ENCODE data around the gene PC. TPM values are rescaled to one million over a fixed set of nuclear protein-coding genes. Genes with fewer than 3 reads are reported as not detected.

PC gene
- total and polyA plus RNA-seq, 9 donors = 4.2 to 27.5 (median 14.7) TPM

DNA sequence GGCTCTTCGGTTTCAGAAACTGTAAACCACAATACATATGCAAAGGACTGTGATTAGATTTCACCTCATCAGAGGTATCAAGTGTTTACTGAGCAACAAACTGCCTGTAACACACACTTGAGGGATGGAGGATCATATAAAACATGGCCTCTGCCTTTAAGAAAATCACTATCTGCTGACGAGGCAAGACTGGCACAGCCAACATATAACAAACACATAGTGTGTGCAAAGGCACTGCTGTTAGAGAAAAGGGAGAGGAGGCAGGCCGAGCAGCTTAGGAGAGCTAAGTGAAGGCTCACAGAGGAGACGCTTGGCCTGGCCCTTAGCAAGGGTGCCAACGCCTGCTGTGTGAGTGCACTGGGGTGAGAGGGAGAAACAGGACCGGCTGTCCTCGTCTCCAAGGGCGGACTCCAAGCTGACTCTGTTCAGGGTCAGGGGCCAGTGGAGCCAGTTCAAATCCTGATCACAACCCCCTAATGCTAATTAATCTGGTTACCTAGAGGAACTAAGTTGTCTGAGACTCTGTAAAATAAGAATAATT lies 53.1 kb downstream of the PC start:
- Histone ChIP-seq H3K9me3 (no peaks in the 10 kb centered on the region), H3K36me3 (no peaks in the 10 kb centered on the region), H3K27ac (no peak overlapping the region), H3K27me3 (no peaks in the 10 kb centered on the region), H3K4me3 (no peak overlapping the region), H3K4me1 (ENCODE audit: insufficient read depth) (peaks cover 25% of the 10 kb centered on the region)
- WGBS, 3 donors = 81 to 87% (median 86%) methylated on average over 8 of the region's 8 CpGs
- TF ChIP-seq, protein P1, sequence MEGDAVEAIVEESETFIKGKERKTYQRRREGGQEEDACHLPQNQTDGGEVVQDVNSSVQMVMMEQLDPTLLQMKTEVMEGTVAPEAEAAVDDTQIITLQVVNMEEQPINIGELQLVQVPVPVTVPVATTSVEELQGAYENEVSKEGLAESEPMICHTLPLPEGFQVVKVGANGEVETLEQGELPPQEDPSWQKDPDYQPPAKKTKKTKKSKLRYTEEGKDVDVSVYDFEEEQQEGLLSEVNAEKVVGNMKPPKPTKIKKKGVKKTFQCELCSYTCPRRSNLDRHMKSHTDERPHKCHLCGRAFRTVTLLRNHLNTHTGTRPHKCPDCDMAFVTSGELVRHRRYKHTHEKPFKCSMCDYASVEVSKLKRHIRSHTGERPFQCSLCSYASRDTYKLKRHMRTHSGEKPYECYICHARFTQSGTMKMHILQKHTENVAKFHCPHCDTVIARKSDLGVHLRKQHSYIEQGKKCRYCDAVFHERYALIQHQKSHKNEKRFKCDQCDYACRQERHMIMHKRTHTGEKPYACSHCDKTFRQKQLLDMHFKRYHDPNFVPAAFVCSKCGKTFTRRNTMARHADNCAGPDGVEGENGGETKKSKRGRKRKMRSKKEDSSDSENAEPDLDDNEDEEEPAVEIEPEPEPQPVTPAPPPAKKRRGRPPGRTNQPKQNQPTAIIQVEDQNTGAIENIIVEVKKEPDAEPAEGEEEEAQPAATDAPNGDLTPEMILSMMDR (IDR thresholded peaks at IDR 0.05) = no peak
- TF ChIP-seq EP300 (IDR thresholded peaks at IDR 0.05) (no peak), POLR2A (IDR thresholded peaks at IDR 0.05) (no peak)
- intact Hi-C loops (cut with DNase I) = no loop called here
- no peak for DNase-seq

DNA sequence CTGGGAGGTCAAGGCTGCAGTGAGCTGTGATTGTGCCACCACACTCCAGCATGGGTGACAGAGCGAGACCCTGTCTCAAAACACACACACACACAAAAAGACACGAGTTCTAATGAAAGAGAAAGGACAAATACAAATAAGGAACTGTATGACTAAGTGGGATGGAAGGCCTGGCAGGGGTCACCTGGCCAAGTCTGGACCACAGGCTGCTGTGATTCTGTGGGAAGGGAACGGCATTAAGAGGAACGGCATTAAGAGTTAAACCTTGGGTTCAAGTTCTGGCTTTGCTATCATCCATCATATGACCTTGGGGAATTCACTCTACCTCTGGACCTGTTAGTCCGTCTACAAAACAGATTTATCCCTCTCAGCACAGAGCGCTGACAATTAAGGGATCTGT lies 53.6 kb downstream of the PC start:
- WGBS, 3 donors = 86 to 89% (median 87%) methylated on average over 6 of the region's 6 CpGs
- TF ChIP-seq EP300 (IDR thresholded peaks at IDR 0.05) = no peak
- no peak for TF ChIP-seq POLR2A (IDR thresholded peaks at IDR 0.05)
- TF ChIP-seq, protein P1 (IDR thresholded peaks at IDR 0.05) = no peak
- no peak overlapping the region for H3K4me3 ChIP-seq
- no peaks in the 10 kb centered on the region for H3K36me3 ChIP-seq
- H3K9me3 ChIP-seq = no peaks in the 10 kb centered on the region
- intact Hi-C loops (cut with DNase I) = no loop called here
- DNase-seq = no peak
- peaks cover 25% of the 10 kb centered on the region for H3K4me1 ChIP-seq (ENCODE audit: insufficient read depth)
- H3K27me3 ChIP-seq = no peaks in the 10 kb centered on the region
- no peak overlapping the region for H3K27ac ChIP-seq

DNA sequence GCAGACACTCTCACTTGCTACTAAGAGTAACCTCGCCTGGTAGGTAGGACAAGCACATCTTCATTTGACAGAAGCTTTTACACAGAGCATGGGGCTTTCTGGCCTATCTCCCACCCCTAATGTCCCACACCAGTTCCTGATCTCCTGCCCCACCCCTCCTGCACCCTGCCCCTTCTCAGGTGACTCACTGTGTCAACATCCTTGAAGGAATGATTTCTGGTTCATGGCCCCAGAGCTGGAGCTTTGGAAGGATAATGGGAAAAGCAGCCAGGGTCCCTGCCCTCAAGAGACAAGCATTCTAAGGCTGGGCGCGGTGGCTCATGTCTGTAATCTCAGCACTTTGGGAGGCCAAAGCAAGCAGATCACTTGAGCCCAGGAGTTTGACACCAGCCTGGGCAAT lies 54.1 kb downstream of the PC start:
- Histone ChIP-seq H3K4me1 (ENCODE audit: insufficient read depth) (peaks cover 25% of the 10 kb centered on the region), H3K9me3 (no peaks in the 10 kb centered on the region), H3K27me3 (no peaks in the 10 kb centered on the region), H3K36me3 (no peaks in the 10 kb centered on the region), H3K27ac (no peak overlapping the region), H3K4me3 (no peak overlapping the region)
- TF ChIP-seq EP300 (IDR thresholded peaks at IDR 0.05) (no peak), POLR2A (IDR thresholded peaks at IDR 0.05) (no peak)
- TF ChIP-seq, protein P1 (IDR thresholded peaks at IDR 0.05) = no peak
- DNase-seq = no peak
- 85 to 97% (median 96%) methylated on average over 3 of the region's 3 CpGs for WGBS, 3 donors
- intact Hi-C loops (cut with DNase I) = no loop called here

DNA sequence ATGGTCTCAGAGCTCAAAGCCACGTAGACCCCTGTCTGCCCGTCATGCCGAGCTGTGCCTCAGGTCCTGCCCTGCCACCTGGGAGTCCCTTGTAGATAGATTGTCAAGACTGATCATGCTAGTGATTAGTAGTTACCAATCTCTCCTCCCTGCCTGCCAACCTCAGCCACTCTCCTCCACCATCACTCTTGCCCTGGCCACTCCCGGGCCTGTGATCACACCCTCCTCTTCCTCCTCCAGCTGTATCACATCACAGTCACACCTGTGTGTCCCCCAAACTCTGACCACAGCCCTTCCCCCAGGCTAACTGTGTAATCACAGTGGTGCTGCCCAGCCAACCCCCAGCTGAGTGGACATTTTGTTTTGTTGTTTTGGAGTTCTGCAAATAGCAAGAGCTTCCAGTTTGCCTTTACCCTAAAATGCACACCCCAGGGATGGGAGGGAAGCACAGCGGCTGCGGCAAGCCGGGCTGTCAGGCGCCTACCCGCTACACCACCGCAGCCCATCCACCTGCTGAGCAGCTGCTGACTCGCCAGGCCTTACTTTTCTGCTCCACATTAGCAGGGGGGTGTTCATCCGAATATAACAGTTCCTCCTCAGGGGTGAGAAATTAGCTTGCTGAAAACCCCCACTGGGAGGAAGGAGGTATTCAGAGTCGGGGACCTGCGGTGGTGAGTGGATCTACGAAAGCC lies 55.6 kb downstream of the PC start:
- no peaks in the 10 kb centered on the region for H3K36me3 ChIP-seq
- TF ChIP-seq, protein P1 (IDR thresholded peaks at IDR 0.05) = no peak
- TF ChIP-seq EP300 (IDR thresholded peaks at IDR 0.05) = no peak
- TF ChIP-seq POLR2A (IDR thresholded peaks at IDR 0.05) = no peak
- H3K4me1 ChIP-seq (ENCODE audit: insufficient read depth) = peaks cover 18% of the 10 kb centered on the region
- WGBS, 3 donors = 74 to 91% (median 91%) methylated on average over 15 of the region's 15 CpGs
- intact Hi-C loops (cut with DNase I) = no loop called here
- no peaks in the 10 kb centered on the region for H3K9me3 ChIP-seq
- H3K4me3 ChIP-seq = no peak overlapping the region
- H3K27me3 ChIP-seq = no peaks in the 10 kb centered on the region
- H3K27ac ChIP-seq = no peak overlapping the region
- DNase-seq = no peak

Data from ovary (tissue), 9 donors.